HCT116 (cell line): ENCODE data around the gene ZSCAN30. TPM values are rescaled to one million over a fixed set of nuclear protein-coding genes. Genes with fewer than 3 reads are reported as not detected.

Experiments
- ATAC-seq: fragments of 200-7000 bp; cut with Tn5 transposase; 2 replicates; pipeline ENCODE4 v1.9.1; 2020; ENCODE audit warnings: mild to moderate bottlenecking, moderate library complexity
- BruUV-seq: library from RNA; stranded (reverse); fragments of 400-500 nt; replicated peaks from 2 replicates; lab custom pipeline; 2021; lab: Mats Ljungman, UMichigan
- CTCF ChIA-PET: fragments of 300-600 bp; sonication (Branson Sonifier 250); formaldehyde crosslinking; loops from one replicate; lab custom pipeline; 2021; ENCODE audit warnings: antibody characterized with exemption; lab: Charles Lee
- POLR2A ChIA-PET: fragments of 300-600, 350-600 bp; sonication (Branson Sonifier 250); formaldehyde crosslinking; loops from one replicate; lab custom pipeline; 2021; ENCODE audit warnings: antibody characterized with exemption; lab: Charles Lee
- RAD21 ChIA-PET, 2 experiments: fragments of 300-600 bp; sonication (Branson Sonifier 250); formaldehyde crosslinking; loops; one replicate each; lab custom pipeline; 2023; ENCODE audit warnings: low total read pairs in 2 of 2; ENCODE audit not compliant: uncharacterized antibody in 2 of 2, unreplicated experiment in 2 of 2, low non-redundant PET in 1 of 2; lab: Charles Lee
- DNase-seq: peaks from one replicate; pipeline ENCODE4 v3.0.0-alpha.2; 2010; ENCODE audit warnings: low read depth, low spot score
- H2AFZ ChIP-seq: fragments of 200-600 bp; shearing (Covaris generic), sonication (generic); 2 replicates; pipeline ENCODE4 v1.6.1; 2017; ENCODE audit warnings: low read depth, mixed run types, mixed read lengths, antibody characterized with exemption, low read length; ENCODE audit not compliant: poor library complexity, severe bottlenecking
- H3K27ac ChIP-seq: 2 replicates; pipeline ENCODE4 v1.5.1; 2012; ENCODE audit warnings: low read depth, low read length
- H3K27me3 ChIP-seq: fragments of 200-600 bp; sonication (generic); 2 replicates; pipeline ENCODE4 v1.6.1; 2016; ENCODE audit warnings: mixed run types, low read length, mixed read lengths; ENCODE audit not compliant: insufficient read depth
- H3K36me3 ChIP-seq, 2 experiments: fragments of 200-500 bp in 1 of 2; fragments of 200-600 bp in 1 of 2; sonication (Bioruptor generic) in 1 of 2; sonication (generic) in 1 of 2; 2 replicates each; pipeline versions ENCODE4 v1.5.1 to v1.6.1; 2014 to 2016; ENCODE audit warnings: low read length in 2 of 2, inconsistent platforms in 1 of 2, mixed read lengths in 1 of 2, mixed run types in 1 of 2; ENCODE audit not compliant: insufficient read depth in 2 of 2, control insufficient read depth in 1 of 2
- H3K4me1 ChIP-seq, 2 experiments: fragments of 200-600 bp in 1 of 2; sonication (generic) in 1 of 2; 2 replicates each; pipeline versions ENCODE4 v1.5.1 to v1.6.1; 2012 to 2017; ENCODE audit warnings: low read length in 2 of 2, inconsistent platforms in 1 of 2, mild to moderate bottlenecking in 1 of 2, mixed read lengths in 1 of 2, mixed run types in 1 of 2, moderate library complexity in 1 of 2; ENCODE audit not compliant: insufficient read depth in 2 of 2, control insufficient read depth in 1 of 2
- H3K4me2 ChIP-seq: fragments of 200-600 bp; sonication (generic); 2 replicates; pipeline ENCODE4 v1.6.1; 2017; ENCODE audit warnings: mixed run types, low read length, mixed read lengths
- H3K4me3 ChIP-seq, 2 experiments: fragments of 200-600 bp in 1 of 2; sonication (generic) in 1 of 2; replicated peaks in 1 of 2; 2 replicates each; pipeline ENCODE4 v1.5.1; 2011 to 2016; ENCODE audit warnings: low read length in 2 of 2, control low read depth in 1 of 2, low read depth in 1 of 2, mild to moderate bottlenecking in 1 of 2, mixed read lengths in 1 of 2, mixed run types in 1 of 2
- H3K79me2 ChIP-seq: fragments of 200-600 bp; sonication (generic); 2 replicates; pipeline ENCODE4 v1.6.1; 2017; ENCODE audit warnings: mild to moderate bottlenecking, mixed run types, low read length, moderate library complexity, mixed read lengths; ENCODE audit not compliant: insufficient read depth
- H3K9ac ChIP-seq: fragments of 200-600 bp; sonication (generic); 2 replicates; pipeline ENCODE4 v1.6.1; 2016; ENCODE audit warnings: low read length, mixed read lengths
- H3K9me2 ChIP-seq: fragments of 200-600 bp; sonication (generic), shearing (Covaris generic); 2 replicates; pipeline ENCODE4 v1.6.1; 2017; ENCODE audit warnings: mixed run types, mild to moderate bottlenecking, moderate library complexity; ENCODE audit not compliant: insufficient read depth
- H3K9me3 ChIP-seq, 2 experiments: fragments of 200-500 bp in 1 of 2; fragments of 200-600 bp in 1 of 2; sonication (Bioruptor generic) in 1 of 2; sonication (generic) in 1 of 2; 2 replicates each; pipeline ENCODE4 v1.6.1; 2014 to 2017; ENCODE audit warnings: low read length in 2 of 2, mixed read lengths in 2 of 2, inconsistent platforms in 1 of 2, low read depth in 1 of 2, mild to moderate bottlenecking in 1 of 2, mixed run types in 1 of 2, moderate library complexity in 1 of 2; ENCODE audit not compliant: control insufficient read depth in 1 of 2, insufficient read depth in 1 of 2
- H4K20me1 ChIP-seq: fragments of 200-600 bp; sonication (generic), shearing (Covaris generic); 2 replicates; pipeline ENCODE4 v1.6.1; 2017; ENCODE audit warnings: mixed run types, mild to moderate bottlenecking, moderate library complexity; ENCODE audit not compliant: insufficient read depth
- ATF3 ChIP-seq: IDR thresholded peaks from 2 replicates; pipeline ENCODE4 v1.6.1; 2012
- CBX3 ChIP-seq: IDR thresholded peaks from 2 replicates; pipeline ENCODE4 v1.6.1; 2012; ENCODE audit warnings: low read depth
- CEBPB ChIP-seq: IDR thresholded peaks from 2 replicates; pipeline ENCODE4 v1.6.1; 2012; ENCODE audit warnings: low read depth
- ELF1 ChIP-seq: IDR thresholded peaks from 2 replicates; pipeline ENCODE4 v1.6.1; 2012; ENCODE audit warnings: low read depth, borderline replicate concordance
- EZH2phosphoT487 ChIP-seq: fragments of 200-600 bp; IDR thresholded peaks from 2 replicates; pipeline ENCODE4 v1.6.1; 2018; ENCODE audit warnings: antibody characterized with exemption, borderline replicate concordance
- FOSL1 ChIP-seq: IDR thresholded peaks from 2 replicates; pipeline ENCODE4 v1.6.1; 2012; ENCODE audit warnings: low read depth
- JUND ChIP-seq: IDR thresholded peaks from 2 replicates; pipeline ENCODE4 v1.6.1; 2012
- MAX ChIP-seq: IDR thresholded peaks from 2 replicates; pipeline ENCODE4 v1.6.1; 2012
- POLR2AphosphoS5 ChIP-seq: IDR thresholded peaks from 2 replicates; pipeline ENCODE4 v1.6.1; 2011; ENCODE audit warnings: mild to moderate bottlenecking, low read depth, low read length, moderate library complexity
- SP1 ChIP-seq: IDR thresholded peaks from 2 replicates; pipeline ENCODE4 v1.6.1; 2012; ENCODE audit warnings: low read depth
- SRF ChIP-seq: IDR thresholded peaks from 2 replicates; pipeline ENCODE4 v1.6.1; 2012; ENCODE audit warnings: low read depth
- YY1 ChIP-seq: IDR thresholded peaks from 2 replicates; pipeline ENCODE4 v1.6.1; 2011; ENCODE audit warnings: low read length, low read depth, moderate library complexity, mild to moderate bottlenecking; ENCODE audit not compliant: insufficient replicate concordance; ENCODE audit errors: extremely low read depth
- ZBTB33 ChIP-seq: IDR thresholded peaks from 2 replicates; pipeline ENCODE4 v1.6.1; 2011; ENCODE audit warnings: mild to moderate bottlenecking, low read length, moderate library complexity; ENCODE audit not compliant: insufficient replicate concordance; ENCODE audit errors: extremely low read depth
- ZFX ChIP-seq: fragments of 450-650 bp; IDR thresholded peaks from 2 replicates; pipeline ENCODE4 v1.6.1; 2017
- ZNF274 ChIP-seq: fragments of 200-500 bp; sonication (Bioruptor generic); IDR thresholded peaks from 2 replicates; pipeline ENCODE4 v1.6.1; 2014; ENCODE audit warnings: mild to moderate bottlenecking, low read depth, low read length, inconsistent platforms
- intact Hi-C: fragments of 100-400 bp; cut with micrococcal nuclease; formaldehyde crosslinking; loops from 2 replicates; pipeline ENCODE4 v1.10.0; 2022
- total RNA-seq: library from RNA; stranded (reverse); gene quantifications from one replicate; pipeline ENCODE4 v1.2.1, GENCODE V29; 2021; ENCODE audit not compliant: unreplicated experiment

Gene ZSCAN30
- total RNA-seq, 1 experiment from 2014 or later, result 11.5 TPM

- H3K9ac ChIP-seq, result no peak overlapping the region
- no peaks in the 10 kb centered on the region for H3K9me2 ChIP-seq
- no peak for ATAC-seq
- BruUV-seq, result no TSS peak
- CTCF ChIA-PET, result interaction anchor here (1.2 kb wide), 1 partner anchor 13 kb away, joined by 3 read pairs; the partner anchor contains the start of gene ZNF397
- H3K27me3 ChIP-seq, result no peaks in the 10 kb centered on the region
- no peak overlapping the region for H2AFZ ChIP-seq
- RAD21 ChIA-PET, result no interaction called here
- no peaks in the 10 kb centered on the region for H3K4me1 ChIP-seq
- POLR2A ChIA-PET, result no interaction called here
- no peak overlapping the region for H3K4me2 ChIP-seq
- intact Hi-C loops, result no loop called here
- H3K27ac ChIP-seq, result no peak overlapping the region
- H3K4me3 ChIP-seq, result no peak overlapping the region
- H3K79me2 ChIP-seq, result no peaks in the 10 kb centered on the region
- no peaks in the 10 kb centered on the region for H4K20me1 ChIP-seq
- no peaks in the 10 kb centered on the region for H3K9me3 ChIP-seq
- no peak for TF ChIP-seq FOSL1
- TF ChIP-seq ZFX, result no peak
- TF ChIP-seq ATF3, result no peak
- TF ChIP-seq POLR2AphosphoS5, result no peak
- TF ChIP-seq ZBTB33, result no peak
- TF ChIP-seq MAX, result no peak
- no peak for TF ChIP-seq CEBPB
- TF ChIP-seq ELF1, result no peak
- no peak for TF ChIP-seq EZH2phosphoT487
- no peak for TF ChIP-seq CBX3
- TF ChIP-seq JUND, result no peak
- TF ChIP-seq ZNF274, result no peak
- TF ChIP-seq SRF, result no peak
- TF ChIP-seq SP1, result no peak
- no peak for TF ChIP-seq YY1
- TF ChIP-seq, all 23 proteins: peak for 0
- no peak for DNase-seq
- no peaks in the 10 kb centered on the region for H3K36me3 ChIP-seq
Observed at GRCh38 chr18:35227254-35227653, 62.8 kb downstream of the ZSCAN30 start.
